HCT116 (cell line): Measurements from ENCODE around the gene PPARGC1A.

ENCODE experiments used
- CEBPB ChIP-seq: IDR thresholded peaks from 2 replicates; pipeline ENCODE4 v1.6.1; 2012; ENCODE audit warnings: low read depth
- ELF1 ChIP-seq: IDR thresholded peaks from 2 replicates; pipeline ENCODE4 v1.6.1; 2012; ENCODE audit warnings: low read depth, borderline replicate concordance
- EZH2 ChIP-seq: fragments of 200-600 bp; sonication (generic); IDR thresholded peaks from 2 replicates; pipeline ENCODE4 v1.6.1; 2017; ENCODE audit warnings: antibody characterized with exemption, mixed run types
- EZH2phosphoT487 ChIP-seq: fragments of 200-600 bp; IDR thresholded peaks from 2 replicates; pipeline ENCODE4 v1.6.1; 2018; ENCODE audit warnings: antibody characterized with exemption, borderline replicate concordance
- FOSL1 ChIP-seq: IDR thresholded peaks from 2 replicates; pipeline ENCODE4 v1.6.1; 2012; ENCODE audit warnings: low read depth
- POLR2A ChIP-seq: IDR thresholded peaks from 2 replicates; pipeline ENCODE4 v1.7.0; 2011; ENCODE audit warnings: borderline replicate concordance; ENCODE audit not compliant: insufficient read depth, insufficient read length; ENCODE audit errors: extremely low read depth
- POLR2AphosphoS5 ChIP-seq: IDR thresholded peaks from 2 replicates; pipeline ENCODE4 v1.6.1; 2011; ENCODE audit warnings: mild to moderate bottlenecking, low read depth, low read length, moderate library complexity
- RAD21 ChIP-seq: IDR thresholded peaks from 2 replicates; pipeline ENCODE4 v1.6.1; 2012; ENCODE audit warnings: low read depth, mild to moderate bottlenecking
- SP1 ChIP-seq: IDR thresholded peaks from 2 replicates; pipeline ENCODE4 v1.6.1; 2012; ENCODE audit warnings: low read depth
- ZFX ChIP-seq: fragments of 450-650 bp; IDR thresholded peaks from 2 replicates; pipeline ENCODE4 v1.6.1; 2017
- ZNF274 ChIP-seq: fragments of 200-500 bp; sonication (Bioruptor generic); IDR thresholded peaks from 2 replicates; pipeline ENCODE4 v1.6.1; 2014; ENCODE audit warnings: mild to moderate bottlenecking, low read depth, low read length, inconsistent platforms
- TF ChIP-seq, protein P1 (sequence below), 3 experiments: fragments of 200-600 bp in 1 of 3; sonication (generic) in 1 of 3; IDR thresholded peaks in 2 of 3; conservative IDR thresholded peaks in 1 of 3; 2 replicates each; pipeline ENCODE4 v1.5.1; 2012 to 2017; ENCODE audit warnings: low read depth in 2 of 3, low read length in 2 of 3, antibody characterized with exemption in 1 of 3, borderline replicate concordance in 1 of 3, control low read depth in 1 of 3, mild to moderate bottlenecking in 1 of 3, mixed read lengths in 1 of 3, mixed run types in 1 of 3, moderate library complexity in 1 of 3; ENCODE audit not compliant: insufficient read depth in 1 of 3
- TF ChIP-seq, protein P2 (sequence below): IDR thresholded peaks from 2 replicates; pipeline ENCODE4 v1.6.1; 2012
- TF ChIP-seq, protein P3 (sequence below): IDR thresholded peaks from 2 replicates; pipeline ENCODE4 v1.6.1; 2012

DNA sequence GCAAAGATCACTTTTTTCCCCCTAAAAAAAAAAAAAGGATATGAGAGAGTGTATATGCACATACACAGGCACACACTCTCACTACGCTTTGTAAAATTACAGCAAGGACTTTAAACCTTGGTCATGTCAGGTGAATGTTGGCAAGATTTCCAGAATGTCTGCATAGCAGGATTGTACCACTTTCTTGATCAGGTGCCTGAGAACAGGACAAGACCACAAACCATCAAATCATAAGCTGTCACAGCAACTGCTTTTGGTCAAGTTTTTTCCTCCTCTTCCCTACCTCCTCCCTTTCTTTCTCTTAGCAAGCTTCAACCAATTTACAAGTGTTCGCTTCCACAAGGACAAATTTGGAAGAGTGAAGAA lies 15.3 kb downstream of the PPARGC1A start:
- TF ChIP-seq POLR2A, result no peak
- TF ChIP-seq, protein P1, sequence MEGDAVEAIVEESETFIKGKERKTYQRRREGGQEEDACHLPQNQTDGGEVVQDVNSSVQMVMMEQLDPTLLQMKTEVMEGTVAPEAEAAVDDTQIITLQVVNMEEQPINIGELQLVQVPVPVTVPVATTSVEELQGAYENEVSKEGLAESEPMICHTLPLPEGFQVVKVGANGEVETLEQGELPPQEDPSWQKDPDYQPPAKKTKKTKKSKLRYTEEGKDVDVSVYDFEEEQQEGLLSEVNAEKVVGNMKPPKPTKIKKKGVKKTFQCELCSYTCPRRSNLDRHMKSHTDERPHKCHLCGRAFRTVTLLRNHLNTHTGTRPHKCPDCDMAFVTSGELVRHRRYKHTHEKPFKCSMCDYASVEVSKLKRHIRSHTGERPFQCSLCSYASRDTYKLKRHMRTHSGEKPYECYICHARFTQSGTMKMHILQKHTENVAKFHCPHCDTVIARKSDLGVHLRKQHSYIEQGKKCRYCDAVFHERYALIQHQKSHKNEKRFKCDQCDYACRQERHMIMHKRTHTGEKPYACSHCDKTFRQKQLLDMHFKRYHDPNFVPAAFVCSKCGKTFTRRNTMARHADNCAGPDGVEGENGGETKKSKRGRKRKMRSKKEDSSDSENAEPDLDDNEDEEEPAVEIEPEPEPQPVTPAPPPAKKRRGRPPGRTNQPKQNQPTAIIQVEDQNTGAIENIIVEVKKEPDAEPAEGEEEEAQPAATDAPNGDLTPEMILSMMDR (IDR thresholded peaks at IDR 0.05 in 2 of 3, conservative IDR thresholded peaks at IDR 0.05 in 1 of 3; ENCODE audit: borderline replicate concordance in 1 of 3, insufficient read depth in 1 of 3, low read depth in 2 of 3, low read length in 2 of 3), result no peak
- TF ChIP-seq RAD21, result no peak
- TF ChIP-seq EZH2phosphoT487, result no peak
- no peak for TF ChIP-seq POLR2AphosphoS5
- no peak for TF ChIP-seq ZFX
- TF ChIP-seq ELF1, result no peak
- TF ChIP-seq EZH2, result no peak
- no peak for TF ChIP-seq CEBPB
- no peak for TF ChIP-seq ZNF274
- TF ChIP-seq, protein P2, sequence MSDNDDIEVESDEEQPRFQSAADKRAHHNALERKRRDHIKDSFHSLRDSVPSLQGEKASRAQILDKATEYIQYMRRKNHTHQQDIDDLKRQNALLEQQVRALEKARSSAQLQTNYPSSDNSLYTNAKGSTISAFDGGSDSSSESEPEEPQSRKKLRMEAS, result no peak
- no peak for TF ChIP-seq SP1
- TF ChIP-seq, protein P3, sequence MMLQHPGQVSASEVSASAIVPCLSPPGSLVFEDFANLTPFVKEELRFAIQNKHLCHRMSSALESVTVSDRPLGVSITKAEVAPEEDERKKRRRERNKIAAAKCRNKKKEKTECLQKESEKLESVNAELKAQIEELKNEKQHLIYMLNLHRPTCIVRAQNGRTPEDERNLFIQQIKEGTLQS, result no peak
- TF ChIP-seq FOSL1, result no peak
